PC-9 (cell line): ENCODE data around the gene RMI2.

Experiments
- CTCF ChIP-seq: fragments of 200-600 bp; sonication (generic); conservative IDR thresholded peaks from 2 replicates; pipeline ENCODE4 v1.6.1; 2017; ENCODE audit warnings: mixed run types, antibody characterized with exemption, mild to moderate bottlenecking, moderate library complexity
- EZH2 ChIP-seq: fragments of 200-600 bp; sonication (generic); IDR thresholded peaks from 2 replicates; pipeline ENCODE4 v1.8.0; 2017; ENCODE audit warnings: antibody characterized with exemption, low read depth

DNA sequence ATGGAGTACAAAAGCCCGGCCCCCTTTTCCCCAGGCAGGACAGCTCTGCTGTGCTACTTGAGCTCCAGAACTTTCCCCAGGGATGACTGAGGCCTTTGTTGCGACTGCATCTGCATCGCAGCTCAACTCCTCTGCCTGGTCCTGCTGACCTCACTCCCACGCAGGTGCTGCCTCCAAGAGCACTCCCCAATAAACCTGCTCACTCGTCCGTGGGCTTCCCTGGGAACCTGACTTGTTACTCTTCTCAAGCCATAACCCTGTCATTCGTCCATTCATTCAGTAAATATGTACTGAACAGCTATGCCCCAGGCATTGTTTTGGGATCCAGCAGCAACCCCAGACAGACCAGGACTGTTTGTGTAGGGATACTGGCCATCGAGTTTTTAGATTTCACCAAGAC, 11.6 kb upstream of the RMI2 start:
- no peak for TF ChIP-seq EZH2
- no peak for TF ChIP-seq CTCF
